MM.1S (cell line): ENCODE results near the gene ELMO1.

Experiments used
- EZH2 ChIP-seq: fragments of 300-600 bp; sonication (generic); optimal IDR thresholded peaks from 2 replicates; pipeline ENCODE3; 2017; ENCODE audit warnings: low read depth, mild to moderate bottlenecking, antibody characterized with exemption, low read length, mixed read lengths
- EZH2phosphoT487 ChIP-seq: fragments of 300-600 bp; sonication (generic); IDR thresholded peaks from 2 replicates; pipeline ENCODE4 v1.6.1; 2018; ENCODE audit warnings: antibody characterized with exemption, low read length
- TF ChIP-seq, protein P1 (sequence below): fragments of 300-600 bp; sonication (generic); IDR thresholded peaks from 2 replicates; pipeline ENCODE4 v1.5.1; 2016; ENCODE audit warnings: antibody characterized with exemption, low read length, mixed read lengths

DNA sequence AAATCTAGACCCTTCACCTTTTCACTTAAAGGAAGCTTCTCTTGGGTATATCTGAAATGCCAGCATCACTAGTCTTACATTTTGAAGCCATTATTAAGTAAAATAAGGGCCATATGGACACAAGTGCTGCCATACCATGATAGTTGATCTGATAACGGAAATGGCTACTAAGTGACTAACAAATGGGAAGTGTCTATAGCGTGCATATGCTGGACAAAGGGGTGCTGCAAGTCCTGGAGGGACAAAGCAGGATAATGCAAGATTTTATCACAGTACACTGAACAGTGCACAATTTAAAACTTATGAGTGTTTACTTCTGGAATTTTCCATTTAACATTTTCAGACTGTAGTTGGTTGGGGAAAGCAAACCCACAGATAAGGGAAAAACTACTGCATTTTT is 117.9 kb downstream of the ELMO1 start:
- TF ChIP-seq, protein P1, sequence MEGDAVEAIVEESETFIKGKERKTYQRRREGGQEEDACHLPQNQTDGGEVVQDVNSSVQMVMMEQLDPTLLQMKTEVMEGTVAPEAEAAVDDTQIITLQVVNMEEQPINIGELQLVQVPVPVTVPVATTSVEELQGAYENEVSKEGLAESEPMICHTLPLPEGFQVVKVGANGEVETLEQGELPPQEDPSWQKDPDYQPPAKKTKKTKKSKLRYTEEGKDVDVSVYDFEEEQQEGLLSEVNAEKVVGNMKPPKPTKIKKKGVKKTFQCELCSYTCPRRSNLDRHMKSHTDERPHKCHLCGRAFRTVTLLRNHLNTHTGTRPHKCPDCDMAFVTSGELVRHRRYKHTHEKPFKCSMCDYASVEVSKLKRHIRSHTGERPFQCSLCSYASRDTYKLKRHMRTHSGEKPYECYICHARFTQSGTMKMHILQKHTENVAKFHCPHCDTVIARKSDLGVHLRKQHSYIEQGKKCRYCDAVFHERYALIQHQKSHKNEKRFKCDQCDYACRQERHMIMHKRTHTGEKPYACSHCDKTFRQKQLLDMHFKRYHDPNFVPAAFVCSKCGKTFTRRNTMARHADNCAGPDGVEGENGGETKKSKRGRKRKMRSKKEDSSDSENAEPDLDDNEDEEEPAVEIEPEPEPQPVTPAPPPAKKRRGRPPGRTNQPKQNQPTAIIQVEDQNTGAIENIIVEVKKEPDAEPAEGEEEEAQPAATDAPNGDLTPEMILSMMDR: no peak
- no peak for TF ChIP-seq EZH2
- no peak for TF ChIP-seq EZH2phosphoT487
